GM20431 (cell line): ENCODE results near the gene CMKLR1.

ENCODE experiments used
- in situ Hi-C: fragments of 300-500 bp; cut with MseI, MboI; formaldehyde crosslinking; loops from one replicate; pipeline ENCODE4 v1.15.0; 2020; ENCODE audit warnings: low sequenced_read_pairs; ENCODE audit not compliant: unreplicated experiment

CMKLR1 gene

GRCh38 chr12:108240928-108241327, 98.2 kb downstream of the CMKLR1 start:
- in situ Hi-C loops = loop anchor here (25.0 kb wide), 1 partner anchor 221 kb away; no protein-coding TSS in a partner anchor

- in situ Hi-C loops = loop anchor here (25.0 kb wide), 1 partner anchor 222 kb away; no protein-coding TSS in a partner anchor
Measured at GRCh38 chr12:108240027-108240785, 98.9 kb downstream of the CMKLR1 start.

GRCh38 chr12:108239378-108239777, 99.7 kb downstream of the CMKLR1 start:
- in situ Hi-C loops = loop anchor here (25.0 kb wide), 1 partner anchor 223 kb away; no protein-coding TSS in a partner anchor

- in situ Hi-C loops = loop anchor here (25.0 kb wide), 1 partner anchor 224 kb away; no protein-coding TSS in a partner anchor
Measured at GRCh38 chr12:108238474-108238873, 100.6 kb downstream of the CMKLR1 start.
